Lower leg skin (tissue), 3 donors: ENCODE data around the gene IGSF21.

Experiments
- CTCF ChIP-seq, 3 donors: fragments of 450-650 bp; IDR thresholded peaks; one replicate each; pipeline ENCODE4 v1.5.1; 2016; ENCODE audit warnings: antibody characterized with exemption in 3 of 3, mild to moderate bottlenecking in 3 of 3, moderate library complexity in 2 of 3
- POLR2A ChIP-seq, 2 donors: fragments of 450-650 bp; IDR thresholded peaks; one replicate each; pipeline ENCODE4 v1.6.1; 2016 to 2017; ENCODE audit warnings: antibody characterized with exemption in 2 of 2, mild to moderate bottlenecking in 1 of 2, moderate library complexity in 1 of 2

GRCh38 chr1:18261891-18262290, 154.3 kb downstream of the IGSF21 start:
- TF ChIP-seq CTCF (IDR thresholded peaks at IDR 0.05) (no peak), POLR2A (IDR thresholded peaks at IDR 0.05) (no peak)
